ENCODE data around the gene PLCL2. TPM values are rescaled to one million over a fixed set of nuclear protein-coding genes. Genes with fewer than 3 reads are reported as not detected.

Gene PLCL2
- total and polyA plus RNA-seq, 10 donors, result 6.9 to 60.4 (median 41.8) TPM

DNA sequence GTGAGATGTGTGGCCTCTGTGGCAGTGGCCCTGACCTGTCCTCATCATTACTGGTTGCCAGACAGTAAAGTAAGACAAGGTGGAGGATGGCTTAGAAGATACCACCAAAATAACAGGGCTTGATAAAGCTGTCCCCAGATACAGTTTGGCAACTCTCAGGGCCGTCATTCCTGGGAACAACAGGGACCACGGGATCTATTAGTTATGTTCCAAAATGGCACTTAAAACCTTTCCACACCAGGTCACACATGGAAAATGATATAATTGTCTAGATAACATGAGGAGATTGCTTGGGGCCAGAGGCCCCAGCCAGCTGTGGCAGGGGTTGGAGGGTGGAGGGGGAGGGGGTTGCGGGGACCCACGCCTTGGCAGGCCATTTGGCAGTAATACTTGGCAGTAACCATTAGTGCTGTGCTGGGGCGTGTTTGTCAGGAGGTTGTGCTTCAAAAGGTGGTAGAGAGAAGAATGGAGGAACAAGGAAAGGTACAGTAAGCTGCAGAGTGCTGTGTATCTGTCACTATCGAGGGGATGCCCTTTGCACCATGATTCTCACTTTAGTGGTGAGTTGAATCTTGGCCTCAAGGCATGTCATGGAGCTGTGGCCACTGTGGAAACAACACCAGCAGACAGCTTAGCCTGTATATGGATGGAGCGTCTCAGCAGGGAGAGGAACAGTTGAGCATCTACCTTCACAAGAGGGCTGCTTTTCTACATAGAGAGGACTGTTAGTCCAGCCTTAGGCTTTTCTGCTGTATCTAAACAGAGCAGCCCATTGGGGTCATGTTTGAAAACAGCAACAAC is 14.0 kb downstream of the PLCL2 start:
- no peaks in the 10 kb centered on the region for H3K27me3 ChIP-seq (replicated peaks in 1 of 7)
- H3K27ac ChIP-seq, result peak overlapping the region in 2 of 8 donors; percentile 19 to 34
- WGBS, 5 donors, result 90 to 97% (median 93%) methylated on average over 7 of the region's 7 CpGs
- TF ChIP-seq POLR2A (IDR thresholded peaks at IDR 0.05) (no peak), POLR2AphosphoS5 (IDR thresholded peaks at IDR 0.05) (no peak)
- TF ChIP-seq, protein P1, sequence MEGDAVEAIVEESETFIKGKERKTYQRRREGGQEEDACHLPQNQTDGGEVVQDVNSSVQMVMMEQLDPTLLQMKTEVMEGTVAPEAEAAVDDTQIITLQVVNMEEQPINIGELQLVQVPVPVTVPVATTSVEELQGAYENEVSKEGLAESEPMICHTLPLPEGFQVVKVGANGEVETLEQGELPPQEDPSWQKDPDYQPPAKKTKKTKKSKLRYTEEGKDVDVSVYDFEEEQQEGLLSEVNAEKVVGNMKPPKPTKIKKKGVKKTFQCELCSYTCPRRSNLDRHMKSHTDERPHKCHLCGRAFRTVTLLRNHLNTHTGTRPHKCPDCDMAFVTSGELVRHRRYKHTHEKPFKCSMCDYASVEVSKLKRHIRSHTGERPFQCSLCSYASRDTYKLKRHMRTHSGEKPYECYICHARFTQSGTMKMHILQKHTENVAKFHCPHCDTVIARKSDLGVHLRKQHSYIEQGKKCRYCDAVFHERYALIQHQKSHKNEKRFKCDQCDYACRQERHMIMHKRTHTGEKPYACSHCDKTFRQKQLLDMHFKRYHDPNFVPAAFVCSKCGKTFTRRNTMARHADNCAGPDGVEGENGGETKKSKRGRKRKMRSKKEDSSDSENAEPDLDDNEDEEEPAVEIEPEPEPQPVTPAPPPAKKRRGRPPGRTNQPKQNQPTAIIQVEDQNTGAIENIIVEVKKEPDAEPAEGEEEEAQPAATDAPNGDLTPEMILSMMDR (IDR thresholded peaks at IDR 0.05 in 8 of 11, conservative IDR thresholded peaks at IDR 0.05 in 3 of 11), result no peak
- no peak overlapping the region for H3K4me3 ChIP-seq
- DNase-seq, result no peak
- no peaks in the 10 kb centered on the region for H3K9me3 ChIP-seq
- H3K4me1 ChIP-seq, result peaks cover 33 to 98% (median 84%) of the 10 kb centered on the region in 6 donors
- intact Hi-C loops (cut with DNase I; ENCODE audit: low total_unique reads), result no loop called here
- H3K36me3 ChIP-seq, result no peaks in the 10 kb centered on the region

DNA sequence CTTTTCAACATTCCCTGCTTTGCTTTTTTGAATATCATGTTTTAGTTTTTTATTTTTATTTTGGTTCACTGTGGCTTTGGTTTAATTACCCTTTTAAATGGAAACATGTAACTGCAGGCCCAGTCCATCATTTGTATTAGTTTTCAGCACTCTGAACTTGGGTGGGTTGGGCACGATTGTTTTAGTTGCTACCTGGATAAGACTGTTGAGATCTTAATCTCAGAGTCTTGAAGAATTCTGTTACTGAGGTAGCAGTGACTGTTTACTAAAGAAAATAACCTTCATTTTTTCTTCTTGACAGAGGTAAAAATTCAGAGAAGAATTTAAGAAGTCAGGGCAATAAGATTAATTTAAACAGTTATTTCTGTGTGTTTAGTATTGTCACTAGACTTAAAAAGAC is 15.2 kb downstream of the PLCL2 start:
- Histone ChIP-seq H3K36me3 (no peaks in the 10 kb centered on the region), H3K27me3 (replicated peaks in 1 of 7) (no peaks in the 10 kb centered on the region), H3K4me3 (no peak overlapping the region), H3K9me3 (no peaks in the 10 kb centered on the region), H3K27ac (no peak overlapping the region), H3K4me1 (peaks cover 31 to 100% (median 84%) of the 10 kb centered on the region in 6 donors)
- TF ChIP-seq POLR2A (IDR thresholded peaks at IDR 0.05) (no peak), POLR2AphosphoS5 (IDR thresholded peaks at IDR 0.05) (no peak)
- TF ChIP-seq, protein P1 (IDR thresholded peaks at IDR 0.05 in 8 of 11, conservative IDR thresholded peaks at IDR 0.05 in 3 of 11), result no peak
- no peak for DNase-seq
- intact Hi-C loops (cut with DNase I; ENCODE audit: low total_unique reads), result no loop called here
- 53 to 61% (median 60%) methylated on average over 1 of the region's 1 CpG for WGBS, 5 donors

DNA sequence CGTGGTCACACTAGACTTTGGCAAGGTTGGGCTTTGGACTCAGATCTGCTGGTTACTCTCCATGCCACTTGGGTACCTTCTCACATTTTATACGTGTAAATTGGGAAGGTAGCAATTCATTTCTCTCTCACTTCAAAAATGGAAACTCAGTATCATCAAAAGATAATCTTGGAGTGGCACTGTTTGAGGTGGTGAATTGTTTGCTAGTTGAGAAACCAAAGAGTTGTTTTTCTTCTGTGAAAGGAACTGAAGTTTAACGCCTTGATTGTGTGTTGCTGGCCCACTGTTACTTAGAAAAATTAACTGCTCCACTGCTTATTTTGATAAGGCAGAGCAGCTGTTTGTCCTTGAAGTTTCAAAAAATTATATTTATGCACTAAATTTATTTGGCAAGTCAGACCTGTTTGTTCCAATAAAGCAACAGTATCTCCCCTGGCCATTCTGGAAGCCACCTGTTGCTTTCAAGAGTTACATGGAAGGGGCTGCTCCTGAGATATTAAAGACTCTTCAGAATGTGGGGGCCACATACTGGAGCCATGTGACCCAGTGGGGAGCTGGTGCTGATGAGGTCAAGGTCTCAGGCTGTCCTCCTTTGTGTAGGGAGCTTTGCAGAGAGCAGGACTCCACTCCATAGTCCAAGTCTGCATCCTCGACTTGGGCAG is 16.2 kb downstream of the PLCL2 start:
- WGBS, 5 donors, result 50 to 58% (median 56%) methylated on average over 4 of the region's 4 CpGs
- peaks cover 28 to 100% (median 86%) of the 10 kb centered on the region in 6 donors for H3K4me1 ChIP-seq
- H3K27ac ChIP-seq, result peak overlapping the region in 4 of 8 donors; percentile 15 to 62 (median 19)

More for the DNA sequence above, 16.2 kb downstream of the PLCL2 start:
- Histone ChIP-seq H3K27me3 (replicated peaks in 1 of 7) (no peaks in the 10 kb centered on the region), H3K4me3 (no peak overlapping the region), H3K9me3 (no peaks in the 10 kb centered on the region), H3K36me3 (no peaks in the 10 kb centered on the region)
- TF ChIP-seq POLR2A (IDR thresholded peaks at IDR 0.05) (no peak), POLR2AphosphoS5 (IDR thresholded peaks at IDR 0.05) (no peak)
- TF ChIP-seq, protein P1 (IDR thresholded peaks at IDR 0.05 in 8 of 11, conservative IDR thresholded peaks at IDR 0.05 in 3 of 11), result no peak
- intact Hi-C loops (cut with DNase I; ENCODE audit: low total_unique reads), result no loop called here
- DNase-seq, result no peak

Measured in spleen (tissue), 11 donors.